ENCODE results near the gene ZNF575.

- no peak for TF ChIP-seq CTCF (IDR thresholded peaks at IDR 0.05)
- no peak for TF ChIP-seq IRF1 (CRISPR knock-in tag; IDR thresholded peaks at IDR 0.05)
- TF ChIP-seq IRF2 (CRISPR knock-in tag; IDR thresholded peaks at IDR 0.05; ENCODE audit: borderline replicate concordance, low read depth) = no peak
- TF ChIP-seq NFYB (CRISPR knock-in tag; conservative IDR thresholded peaks at IDR 0.05; ENCODE audit: low read depth) = no peak
- TF ChIP-seq FOXK1 (CRISPR knock-in tag; IDR thresholded peaks at IDR 0.05) = no peak
Observed at GRCh38 chr19:43581467-43581866, 48.5 kb downstream of the ZNF575 start.

Measured in WTC11 (cell line).